ENCODE results near the gene SOX30.

GRCh38 chr5:157594257-157594656, 58.0 kb downstream of the SOX30 start:
- TF ChIP-seq ZFX (IDR thresholded peaks at IDR 0.05; ENCODE audit: borderline replicate concordance) (no peak), CTCF (IDR thresholded peaks at IDR 0.05) (no peak)

Data from 22Rv1 (cell line).